Fibroblast of pulmonary artery (primary cell): ENCODE data around the gene PPARGC1A.

Experiments
- DNase-seq: peaks from one replicate; pipeline ENCODE4 v3.0.0-alpha.2; 2010; ENCODE audit warnings: low read depth
- H3K4me3 ChIP-seq: replicated peaks from 2 replicates; pipeline ENCODE4 v1.5.1; 2011; ENCODE audit warnings: low read depth, mild to moderate bottlenecking, control low read depth, low read length, moderate library complexity
- CTCF ChIP-seq: IDR thresholded peaks from 2 replicates; pipeline ENCODE4 v1.5.1; 2011; ENCODE audit warnings: mild to moderate bottlenecking, control low read depth, low read length, inconsistent platforms; ENCODE audit errors: missing control alignments

Gene PPARGC1A

GRCh38 chr4:23851464-23851863 lies 38.4 kb downstream of the PPARGC1A start:
- no peak for DNase-seq
- no peak overlapping the region for H3K4me3 ChIP-seq
- TF ChIP-seq CTCF = no peak

DNA sequence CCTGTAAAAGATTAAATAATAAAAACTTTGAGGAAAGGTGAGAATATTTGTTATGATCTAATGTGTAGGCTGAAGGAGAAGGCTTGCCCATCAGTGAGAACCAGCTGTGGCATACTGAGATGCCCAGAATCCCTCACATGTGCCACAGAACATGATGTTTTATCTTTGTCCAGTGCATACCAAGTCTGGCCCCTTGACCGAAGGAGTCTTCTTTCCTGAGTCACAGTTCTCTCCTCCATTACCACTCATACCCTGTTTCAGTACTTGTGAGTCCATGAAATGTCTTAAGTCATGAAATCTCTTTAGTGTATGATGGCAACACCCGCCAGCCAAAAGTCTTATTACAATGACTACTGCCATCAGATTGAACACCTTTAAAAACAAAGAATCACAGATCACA lies 42.7 kb downstream of the PPARGC1A start:
- H3K4me3 ChIP-seq = no peak overlapping the region
- no peak for TF ChIP-seq CTCF
- DNase-seq = no peak

- no peak for DNase-seq
- H3K4me3 ChIP-seq = no peak overlapping the region
- no peak for TF ChIP-seq CTCF
These were observed 44.9 kb downstream of the PPARGC1A start for GRCh38 chr4:23844961-23845360.

- no peak for DNase-seq
- H3K4me3 ChIP-seq = no peak overlapping the region
- no peak for TF ChIP-seq CTCF
These were observed 50.6 kb downstream of the PPARGC1A start for GRCh38 chr4:23839279-23839678.

DNA sequence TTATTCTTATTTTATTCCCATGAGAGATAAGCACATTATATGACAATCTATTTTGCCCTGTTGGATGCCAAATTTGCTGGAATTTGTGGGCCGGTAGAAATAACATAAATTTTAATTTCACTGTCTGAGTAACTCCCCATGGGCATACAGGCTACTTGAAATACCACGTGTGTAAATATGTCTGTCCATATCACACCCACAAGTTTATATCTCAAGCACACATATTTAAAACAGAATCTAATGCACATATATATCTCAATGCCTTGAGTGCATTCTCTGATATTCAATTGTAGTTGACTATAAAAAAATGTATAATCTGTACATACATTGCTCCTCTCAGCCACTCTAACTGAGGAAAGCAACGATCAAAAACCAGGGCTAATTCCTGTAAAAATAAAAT lies 51.2 kb downstream of the PPARGC1A start:
- TF ChIP-seq CTCF = no peak
- H3K4me3 ChIP-seq = no peak overlapping the region
- no peak for DNase-seq

- DNase-seq = no peak
- H3K4me3 ChIP-seq = no peak overlapping the region
- no peak for TF ChIP-seq CTCF
These were observed 51.7 kb downstream of the PPARGC1A start for GRCh38 chr4:23838131-23838530.

GRCh38 chr4:23837371-23837770 lies 52.5 kb downstream of the PPARGC1A start:
- TF ChIP-seq CTCF = no peak
- H3K4me3 ChIP-seq = no peak overlapping the region
- DNase-seq = no peak
